GM21576 (cell line): ENCODE measurements around the gene CLMP.
"Not testable (repeated sequence)": the region's sequence is repeated elsewhere in the genome, so short reads cannot be mapped to it uniquely, and the experiment has no call there.

ENCODE experiments used
- ATAC-seq: cut with Tn5 transposase; IDR thresholded peaks from one replicate; pipeline ENCODE4 v1.9.1; 2021; ENCODE audit warnings: mild to moderate bottlenecking, moderate library complexity; ENCODE audit not compliant: unreplicated experiment

Gene CLMP

DNA sequence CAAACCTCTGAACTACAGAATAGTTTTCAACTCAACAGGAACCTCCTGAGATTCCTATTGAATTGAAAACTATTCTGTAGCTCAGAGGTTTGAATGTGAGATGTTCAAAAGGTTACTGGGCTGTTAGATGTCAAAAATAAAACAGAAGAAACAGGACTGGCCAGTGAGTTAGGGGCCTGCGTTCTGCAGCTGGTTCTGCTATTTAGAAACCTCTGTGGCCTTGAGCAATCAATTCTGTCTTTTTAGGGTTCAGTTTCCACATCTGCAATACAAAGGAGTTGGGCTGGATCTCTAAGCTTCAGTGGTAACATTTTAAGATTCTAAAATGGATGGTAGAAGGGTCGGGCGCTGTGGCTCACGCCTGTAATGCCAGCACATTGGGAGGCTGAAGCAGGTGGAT is 55.8 kb downstream of the CLMP start:
- no peak for ATAC-seq

GRCh38 chr11:123137431-123138224 is 57.4 kb downstream of the CLMP start:
- no peak for ATAC-seq

DNA sequence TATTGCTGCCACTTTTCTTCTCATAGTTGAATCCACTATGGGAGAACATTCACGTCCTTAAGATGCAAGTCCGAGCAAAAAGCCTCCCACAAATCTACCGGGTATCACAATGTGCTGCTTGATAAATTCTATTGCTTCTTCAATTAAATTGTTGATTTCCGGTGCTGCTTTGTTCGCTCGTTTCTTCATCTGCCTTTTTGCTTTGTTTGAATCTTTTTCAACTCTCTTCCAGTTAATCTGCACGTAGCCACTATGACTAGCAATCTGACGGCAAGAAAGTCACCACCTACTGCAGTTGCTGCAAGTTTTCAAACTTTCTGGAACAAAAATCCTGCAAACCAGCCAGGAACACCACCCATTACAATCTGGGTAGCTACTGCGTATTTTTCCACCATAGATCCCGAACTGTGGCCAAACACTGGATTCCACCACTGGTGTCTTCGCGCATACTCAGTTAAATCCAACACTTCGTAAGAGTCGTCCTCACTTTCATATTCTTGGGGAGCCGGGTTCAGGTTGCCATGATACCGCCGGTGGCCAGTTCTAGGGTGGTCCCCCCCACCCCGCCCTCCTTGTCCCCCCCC is 59.1 kb downstream of the CLMP start:
- ATAC-seq, result no peak

- ATAC-seq, result no peak
Measured at GRCh38 chr11:123132881-123133280, 62.2 kb downstream of the CLMP start.

GRCh38 chr11:123132034-123132766 is 62.8 kb downstream of the CLMP start:
- not testable (repeated sequence) for ATAC-seq

DNA sequence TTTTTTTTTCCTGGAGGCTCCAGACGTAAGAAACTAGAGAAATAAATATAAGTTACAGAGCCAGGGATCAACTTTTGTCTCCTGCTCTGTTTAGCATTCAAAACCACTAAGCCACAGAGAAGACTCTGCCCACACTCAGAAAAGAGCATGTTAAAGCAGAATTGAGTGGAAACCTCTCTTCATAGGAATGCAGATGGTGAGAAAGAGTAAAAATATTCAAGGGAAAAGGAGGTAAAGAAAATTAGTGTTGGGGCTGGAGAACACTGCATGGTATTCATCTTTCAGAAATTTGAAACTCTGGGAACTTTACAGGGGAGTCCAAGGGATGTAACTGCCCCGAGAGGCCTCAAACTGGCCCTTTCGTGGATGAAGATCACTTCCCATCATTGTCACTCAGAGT is 65.1 kb downstream of the CLMP start:
- ATAC-seq, result no peak

GRCh38 chr11:123125169-123125568 is 69.9 kb downstream of the CLMP start:
- ATAC-seq, result no peak

- no peak for ATAC-seq
Measured at GRCh38 chr11:123122852-123123251, 72.2 kb downstream of the CLMP start.

GRCh38 chr11:123122341-123122740 is 72.7 kb downstream of the CLMP start:
- ATAC-seq, result no peak

DNA sequence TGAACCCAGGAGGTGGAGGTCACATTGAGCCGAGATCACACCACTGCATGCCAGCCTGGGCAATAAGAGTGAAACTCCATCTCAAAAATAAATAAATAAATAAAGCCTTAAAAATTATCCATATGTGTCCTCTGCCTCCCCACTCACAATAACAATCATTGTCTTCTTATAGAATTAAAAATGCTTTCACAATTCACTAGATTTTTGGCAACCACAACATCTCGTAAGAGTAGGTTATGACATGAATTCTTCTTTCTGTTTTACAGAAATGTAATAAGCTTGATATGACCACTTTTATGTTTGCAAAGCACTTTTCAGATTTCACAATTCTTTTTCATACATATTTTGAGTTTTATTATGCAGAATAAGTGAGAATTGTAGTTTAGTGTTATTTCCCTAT is 78.6 kb downstream of the CLMP start:
- no peak for ATAC-seq

DNA sequence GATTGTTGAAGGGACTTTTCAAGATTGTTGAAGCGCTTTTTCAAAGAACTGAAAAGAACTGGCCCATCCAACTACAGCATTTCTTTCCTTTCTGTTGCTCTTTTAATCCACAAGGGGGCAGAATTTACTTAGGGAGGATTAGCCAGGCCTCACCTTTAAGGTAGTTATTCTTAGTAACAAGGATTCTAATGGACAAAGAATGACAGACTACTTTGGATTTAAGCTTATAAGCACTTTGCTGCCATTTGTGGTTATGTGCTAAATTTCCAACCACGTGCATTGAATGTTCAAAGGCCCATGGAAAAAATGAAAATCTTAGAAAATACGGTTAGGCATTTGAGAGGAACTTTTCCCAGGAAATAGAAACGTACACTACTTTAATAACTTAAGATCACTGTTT is 83.6 kb downstream of the CLMP start:
- no peak for ATAC-seq

GRCh38 chr11:123110397-123110796 is 84.7 kb downstream of the CLMP start:
- ATAC-seq, result no peak

- ATAC-seq, result no peak
Measured at GRCh38 chr11:123107945-123108495, 87.0 kb downstream of the CLMP start.

DNA sequence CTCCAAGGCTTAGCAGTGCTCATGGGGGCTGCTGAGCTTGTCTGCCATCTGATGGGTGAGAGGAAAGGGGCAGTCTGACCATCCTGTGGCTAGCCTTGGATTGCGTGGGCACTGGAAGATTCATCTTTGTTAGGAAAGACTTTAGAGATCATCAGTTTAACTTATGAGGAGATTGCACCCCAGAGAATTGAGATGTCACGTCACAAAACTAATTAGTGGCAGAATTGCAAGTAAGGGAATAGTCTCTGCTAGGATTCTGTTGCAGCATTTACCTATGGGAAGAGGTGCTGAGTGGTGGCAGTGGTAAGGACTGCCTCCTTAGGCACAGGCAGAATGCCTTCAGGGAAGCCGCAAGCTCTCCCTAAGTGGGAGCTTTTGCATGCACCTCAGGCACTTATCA is 90.4 kb downstream of the CLMP start:
- no peak for ATAC-seq

DNA sequence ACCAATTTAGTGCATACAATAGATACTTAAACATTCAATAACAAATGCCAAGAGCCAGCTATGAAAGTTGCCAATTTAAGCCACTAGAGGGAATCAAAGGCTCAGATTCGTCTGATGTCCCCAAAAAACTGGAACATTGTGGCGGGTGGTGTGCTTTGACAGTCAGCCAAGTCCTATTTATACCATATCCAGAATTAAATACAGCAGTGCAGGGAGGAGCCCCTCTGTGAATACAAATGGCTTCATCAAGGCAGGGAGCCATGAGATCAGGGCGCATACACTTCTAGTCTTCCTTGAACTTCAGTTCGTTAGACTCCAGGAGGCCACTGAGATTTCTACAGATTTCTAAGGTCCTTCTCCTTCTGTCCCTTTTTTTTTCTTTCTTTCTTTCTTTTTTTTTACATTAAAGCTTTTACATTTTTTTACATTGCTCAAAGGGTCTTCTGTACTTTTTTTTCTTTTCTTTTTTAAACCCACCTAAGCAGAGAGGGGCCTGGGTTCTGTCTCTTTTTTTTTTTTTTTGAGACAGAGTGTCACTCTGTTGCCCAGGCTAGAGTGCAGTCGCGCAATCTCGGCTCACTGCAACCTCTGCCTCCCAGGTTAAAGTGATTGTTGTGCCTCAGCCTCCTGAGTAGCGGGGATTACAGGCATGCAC is 91.6 kb downstream of the CLMP start:
- no peak for ATAC-seq

- ATAC-seq, result no peak
Measured at GRCh38 chr11:123100379-123101085, 94.5 kb downstream of the CLMP start.

- no peak for ATAC-seq
Measured at GRCh38 chr11:123098990-123099389, 96.1 kb downstream of the CLMP start.

DNA sequence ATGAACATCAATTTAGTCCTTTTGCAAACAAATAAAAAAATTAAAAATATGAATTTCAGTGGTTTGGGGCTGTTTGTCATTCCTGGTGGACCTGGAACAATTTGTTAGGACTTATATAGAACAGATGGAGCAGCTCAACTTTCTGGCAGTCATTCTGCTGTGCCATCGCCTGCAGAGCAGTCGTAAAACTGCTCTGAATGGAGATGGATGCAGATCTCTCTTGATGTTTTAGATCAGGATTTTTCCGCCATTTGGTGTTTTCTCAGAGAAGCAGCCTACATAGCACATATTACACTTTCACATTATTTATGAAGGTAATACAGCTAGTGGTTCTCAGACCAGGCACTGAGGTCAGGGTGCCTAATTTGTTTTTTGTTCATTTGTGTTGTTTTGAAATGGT is 101.3 kb downstream of the CLMP start:
- no peak for ATAC-seq

- ATAC-seq, result no peak
Measured at GRCh38 chr11:123091506-123091905, 103.5 kb downstream of the CLMP start.

- ATAC-seq, result not testable (repeated sequence)
Measured at GRCh38 chr11:123090168-123090567, 104.9 kb downstream of the CLMP start.

DNA sequence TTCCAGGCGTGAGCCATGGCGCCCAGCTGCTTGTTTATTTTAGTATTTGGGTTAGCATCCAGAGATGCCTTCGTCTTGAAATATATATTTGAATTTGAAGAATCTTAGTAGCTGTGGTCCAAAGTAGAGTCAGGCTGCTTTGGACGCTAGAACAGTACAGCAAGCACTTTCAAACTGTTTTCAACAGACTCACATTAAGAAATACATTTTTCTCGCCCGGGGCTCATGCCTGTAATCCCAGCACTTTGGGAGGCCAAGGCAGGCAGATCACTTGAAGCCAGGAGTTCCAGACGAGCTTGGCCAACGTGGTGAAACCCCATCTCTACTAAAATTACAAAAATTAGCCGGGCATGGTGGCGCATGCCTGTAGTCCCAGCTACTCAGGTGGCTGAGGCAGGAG is 106.2 kb downstream of the CLMP start:
- ATAC-seq, result not testable (repeated sequence)
